Mesothelial cell of epicardium (in vitro differentiated cells): ENCODE results near the gene HOXD3. TPM values are rescaled to one million over a fixed set of nuclear protein-coding genes. Genes with fewer than 3 reads are reported as not detected.
A peak's percentile ranks its signal among the peaks of the same experiment; 100 is the strongest.

Experiments used
- DNase-seq, 2 experiments: peaks; one replicate each; pipeline ENCODE4 v3.0.0; 2021; ENCODE audit warnings: low spot score in 2 of 2; ENCODE audit not compliant: unreplicated experiment in 2 of 2
- H3K27ac Mint-ChIP-seq: 2 replicates; pipeline ENCODE4 v1.8.0; 2021; ENCODE audit warnings: mixed read lengths
- H3K27me3 Mint-ChIP-seq: 2 replicates; pipeline ENCODE4 v1.8.0; 2021; ENCODE audit warnings: low read depth, mixed read lengths
- H3K36me3 Mint-ChIP-seq: 2 replicates; pipeline ENCODE4 v1.8.0; 2021; ENCODE audit warnings: mixed read lengths
- H3K4me1 Mint-ChIP-seq: 2 replicates; pipeline ENCODE4 v1.8.0; 2021; ENCODE audit warnings: mixed read lengths
- H3K4me3 Mint-ChIP-seq: 2 replicates; pipeline ENCODE4 v1.8.0; 2021; ENCODE audit warnings: mild to moderate bottlenecking, moderate library complexity, mixed read lengths
- H3K9me3 Mint-ChIP-seq: 2 replicates; pipeline ENCODE4 v1.8.0; 2021; ENCODE audit warnings: mixed read lengths
- total RNA-seq: library from RNA; stranded (reverse); gene quantifications from 3 replicates; pipeline ENCODE4 v1.2.1, GENCODE V29; 2021
- TF ChIP-seq, protein P1 (sequence below): fragments of 200-600 bp; sonication (generic); IDR thresholded peaks from one replicate; pipeline ENCODE4 v1.5.0; 2021; ENCODE audit warnings: antibody characterized with exemption; ENCODE audit not compliant: unreplicated experiment

Gene HOXD3
- total RNA-seq, 1 donor from 2014 or later = 1.1 TPM

DNA sequence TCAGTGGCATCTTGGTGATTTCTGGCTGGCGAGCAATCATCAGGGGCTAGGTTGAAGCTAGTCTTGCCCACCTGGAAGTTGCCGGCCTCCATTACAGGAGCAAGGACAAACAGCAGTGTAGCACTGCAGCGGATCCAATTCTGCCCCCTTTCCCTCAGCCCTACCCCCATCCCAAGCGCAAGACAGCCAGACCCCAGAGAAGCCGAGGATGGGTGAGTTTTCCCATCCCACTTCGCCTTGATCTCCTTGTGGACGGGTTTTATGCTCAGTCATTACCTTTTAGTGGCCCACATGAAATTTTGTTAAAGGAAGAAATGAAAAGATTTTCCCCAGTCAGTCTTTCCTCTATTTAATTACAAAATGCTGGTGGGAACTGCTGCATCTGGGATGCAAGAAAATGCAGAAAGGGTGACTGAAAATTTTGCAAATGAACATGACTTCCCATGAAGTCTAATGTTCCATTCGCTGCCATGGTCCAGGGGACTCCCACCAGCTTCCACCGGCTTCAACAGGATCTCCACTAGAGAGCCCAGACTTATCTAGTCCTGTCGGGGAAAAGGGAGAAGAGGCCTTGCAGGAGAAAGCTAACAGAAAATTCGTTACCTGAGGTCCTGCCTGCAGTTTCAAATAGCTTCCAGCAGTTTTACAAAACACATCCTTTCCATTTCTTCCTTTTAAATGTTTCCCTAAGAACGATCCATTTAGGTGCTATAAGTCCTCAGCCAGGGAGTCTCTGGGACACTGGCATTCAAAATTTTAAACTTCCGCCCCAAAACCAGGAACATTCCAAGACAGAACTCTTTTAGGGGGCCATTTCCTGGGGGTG lies 36.5 kb upstream of the HOXD3 start:
- H3K4me1 Mint-ChIP-seq = peaks cover 9% of the 10 kb centered on the region
- no peak overlapping the region for H3K4me3 Mint-ChIP-seq
- peaks cover 97% of the 10 kb centered on the region for H3K27me3 Mint-ChIP-seq
- H3K9me3 Mint-ChIP-seq = peaks cover 4% of the 10 kb centered on the region
- TF ChIP-seq, protein P1, sequence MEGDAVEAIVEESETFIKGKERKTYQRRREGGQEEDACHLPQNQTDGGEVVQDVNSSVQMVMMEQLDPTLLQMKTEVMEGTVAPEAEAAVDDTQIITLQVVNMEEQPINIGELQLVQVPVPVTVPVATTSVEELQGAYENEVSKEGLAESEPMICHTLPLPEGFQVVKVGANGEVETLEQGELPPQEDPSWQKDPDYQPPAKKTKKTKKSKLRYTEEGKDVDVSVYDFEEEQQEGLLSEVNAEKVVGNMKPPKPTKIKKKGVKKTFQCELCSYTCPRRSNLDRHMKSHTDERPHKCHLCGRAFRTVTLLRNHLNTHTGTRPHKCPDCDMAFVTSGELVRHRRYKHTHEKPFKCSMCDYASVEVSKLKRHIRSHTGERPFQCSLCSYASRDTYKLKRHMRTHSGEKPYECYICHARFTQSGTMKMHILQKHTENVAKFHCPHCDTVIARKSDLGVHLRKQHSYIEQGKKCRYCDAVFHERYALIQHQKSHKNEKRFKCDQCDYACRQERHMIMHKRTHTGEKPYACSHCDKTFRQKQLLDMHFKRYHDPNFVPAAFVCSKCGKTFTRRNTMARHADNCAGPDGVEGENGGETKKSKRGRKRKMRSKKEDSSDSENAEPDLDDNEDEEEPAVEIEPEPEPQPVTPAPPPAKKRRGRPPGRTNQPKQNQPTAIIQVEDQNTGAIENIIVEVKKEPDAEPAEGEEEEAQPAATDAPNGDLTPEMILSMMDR = no peak
- H3K27ac Mint-ChIP-seq = no peak overlapping the region
- no peak for DNase-seq
- peaks cover 3% of the 10 kb centered on the region for H3K36me3 Mint-ChIP-seq

GRCh38 chr2:176121190-176122051 lies 35.7 kb upstream of the HOXD3 start:
- peaks cover 4% of the 10 kb centered on the region for H3K9me3 Mint-ChIP-seq
- H3K36me3 Mint-ChIP-seq = peaks cover 3% of the 10 kb centered on the region
- peaks cover 97% of the 10 kb centered on the region for H3K27me3 Mint-ChIP-seq
- TF ChIP-seq, protein P1 = no peak
- H3K4me3 Mint-ChIP-seq = no peak overlapping the region
- H3K27ac Mint-ChIP-seq = no peak overlapping the region
- H3K4me1 Mint-ChIP-seq = peaks cover 8% of the 10 kb centered on the region
- no peak for DNase-seq

DNA sequence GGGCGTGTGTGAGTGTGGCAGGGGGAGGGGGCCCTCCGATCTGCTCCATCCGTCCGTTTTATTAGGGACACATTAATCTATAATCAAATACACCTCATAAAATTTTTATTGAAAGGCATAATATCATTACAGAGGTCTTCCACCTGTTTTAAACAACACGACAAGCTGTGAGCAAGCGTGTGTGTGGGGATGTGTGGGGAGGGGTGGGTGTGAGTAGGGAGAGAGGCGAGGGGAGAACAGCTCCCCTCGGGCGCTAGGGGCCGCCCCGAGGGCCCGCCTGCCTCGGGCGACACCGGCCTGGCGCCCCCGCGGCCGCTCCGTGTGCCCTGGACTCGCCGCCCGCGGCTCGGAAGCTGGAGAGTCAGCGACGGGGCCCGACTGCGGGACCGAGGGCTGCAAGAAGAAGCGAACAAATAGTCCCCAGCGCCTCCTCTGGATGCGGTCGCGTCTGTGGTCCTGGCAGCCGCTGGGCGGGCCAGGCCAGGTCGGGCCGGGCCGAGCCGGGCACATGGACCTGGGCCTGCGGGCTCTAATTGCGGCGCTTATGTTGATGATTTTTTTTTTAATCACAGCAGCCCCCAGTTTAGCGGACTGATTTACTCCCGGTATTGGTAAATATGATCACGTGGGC lies 34.9 kb upstream of the HOXD3 start:
- Mint-ChIP-seq H3K4me1 (peaks cover 8% of the 10 kb centered on the region), H3K27me3 (peaks cover 97% of the 10 kb centered on the region), H3K4me3 (peak overlapping the region; percentile 65), H3K36me3 (no peaks in the 10 kb centered on the region), H3K9me3 (no peaks in the 10 kb centered on the region), H3K27ac (no peak overlapping the region)
- DNase-seq = no peak
- TF ChIP-seq, protein P1 = no peak

- H3K27ac Mint-ChIP-seq = no peak within 1 kb of the TSS
- no peaks in the 10 kb centered on the region for H3K9me3 Mint-ChIP-seq
- peak within 1 kb of the TSS; percentile 65 for H3K4me3 Mint-ChIP-seq
- peaks cover 98% of the 10 kb centered on the region for H3K27me3 Mint-ChIP-seq
- TF ChIP-seq, protein P1 = no peak
- no peaks in the 10 kb centered on the region for H3K36me3 Mint-ChIP-seq
- peaks cover 8% of the 10 kb centered on the region for H3K4me1 Mint-ChIP-seq
- no peak for DNase-seq
Measured at GRCh38 chr2:176122683-176123410, 34.3 kb upstream of the HOXD3 start, which contains the start of gene HOXD9. Gene HOXD9 (plus strand): TSS chr2:176122719. CDS start chr2:176122769, 50 bp downstream.
